PC-9 (cell line): ENCODE data around the gene SYMPK. TPM values are rescaled to one million over a fixed set of nuclear protein-coding genes. Genes with fewer than 3 reads are reported as not detected.

Experiments
- BruUV-seq: library from RNA; stranded (reverse); fragments of 400-500 nt; replicated peaks from 2 replicates; lab custom pipeline; 2021; lab: Mats Ljungman, UMichigan
- CTCF ChIA-PET: fragments of 300-600 bp; sonication (Branson Sonifier 250); formaldehyde crosslinking; loops from one replicate; lab custom pipeline; 2022; ENCODE audit warnings: antibody characterized with exemption; lab: Charles Lee
- POLR2A ChIA-PET: fragments of 300-600 bp; sonication (Branson Sonifier 250); formaldehyde crosslinking; loops from one replicate; lab custom pipeline; 2022; ENCODE audit warnings: antibody characterized with exemption; ENCODE audit not compliant: unreplicated experiment; lab: Charles Lee
- DNase-seq, 2 experiments: peaks; one replicate each; pipeline versions ENCODE4 v3.0.0 to v3.0.0-alpha.2; 2015 to 2022; ENCODE audit warnings: mixed read lengths in 1 of 2
- H2AFZ ChIP-seq: fragments of 200-600 bp; sonication (generic); 2 replicates; pipeline ENCODE4 v1.8.1; 2017; ENCODE audit warnings: antibody characterized with exemption
- H3F3A ChIP-seq: fragments of 200-600 bp; sonication (generic); 2 replicates; pipeline ENCODE4 v1.8.1; 2017; ENCODE audit warnings: antibody characterized with exemption, mild to moderate bottlenecking, low read depth; ENCODE audit not compliant: insufficient read depth
- H3K27ac ChIP-seq: fragments of 200-600 bp; sonication (generic); 2 replicates; pipeline ENCODE4 v1.6.1; 2016; ENCODE audit warnings: mixed run types
- H3K27me3 ChIP-seq: fragments of 200-600 bp; sonication (generic); 2 replicates; pipeline ENCODE4 v1.6.1; 2016; ENCODE audit warnings: low read depth, mixed run types; ENCODE audit not compliant: insufficient read depth
- H3K36me3 ChIP-seq: fragments of 200-600 bp; sonication (generic); 2 replicates; pipeline ENCODE4 v1.6.1; 2016; ENCODE audit warnings: low read depth, mixed run types
- H3K4me1 ChIP-seq: fragments of 200-600 bp; sonication (generic); replicated peaks from 2 replicates; pipeline ENCODE4 v1.6.1; 2016; ENCODE audit warnings: mixed run types; ENCODE audit not compliant: insufficient read depth
- H3K4me2 ChIP-seq: fragments of 200-600 bp; sonication (generic); 2 replicates; pipeline ENCODE4 v1.6.1; 2017; ENCODE audit warnings: mixed run types
- H3K4me3 ChIP-seq: fragments of 200-600 bp; sonication (generic); 2 replicates; pipeline ENCODE4 v1.6.1; 2016; ENCODE audit warnings: mixed run types
- H3K79me2 ChIP-seq: fragments of 200-600 bp; sonication (generic); 2 replicates; pipeline ENCODE4 v1.6.1; 2017; ENCODE audit warnings: low read depth, mixed run types
- H3K9me2 ChIP-seq: fragments of 200-600 bp; sonication (generic); 2 replicates; pipeline ENCODE4 v1.8.1; 2017; ENCODE audit warnings: mild to moderate bottlenecking; ENCODE audit not compliant: insufficient read depth
- H3K9me3 ChIP-seq: fragments of 200-600 bp; sonication (generic); 2 replicates; pipeline ENCODE4 v1.8.1; 2016; ENCODE audit warnings: low read depth; ENCODE audit not compliant: insufficient read depth
- H4K20me1 ChIP-seq: fragments of 200-600 bp; sonication (generic); 2 replicates; pipeline ENCODE4 v1.8.1; 2017; ENCODE audit not compliant: insufficient read depth
- EZH2 ChIP-seq: fragments of 200-600 bp; sonication (generic); IDR thresholded peaks from 2 replicates; pipeline ENCODE4 v1.8.0; 2017; ENCODE audit warnings: antibody characterized with exemption, low read depth
- intact Hi-C: fragments of 100-400 bp; cut with micrococcal nuclease; formaldehyde crosslinking; loops from one replicate; pipeline ENCODE4 v1.10.0; 2022; ENCODE audit not compliant: unreplicated experiment
- total RNA-seq: library from RNA; stranded (reverse); gene quantifications from 2 replicates; pipeline ENCODE4 v1.2.3, GENCODE V29; 2021
- TF ChIP-seq, protein P1 (sequence below): fragments of 200-600 bp; sonication (generic); conservative IDR thresholded peaks from 2 replicates; pipeline ENCODE4 v1.6.1; 2017; ENCODE audit warnings: mixed run types, antibody characterized with exemption, mild to moderate bottlenecking, moderate library complexity

SYMPK gene
- total RNA-seq, 1 experiment from 2014 or later, result 85.5 TPM

DNA sequence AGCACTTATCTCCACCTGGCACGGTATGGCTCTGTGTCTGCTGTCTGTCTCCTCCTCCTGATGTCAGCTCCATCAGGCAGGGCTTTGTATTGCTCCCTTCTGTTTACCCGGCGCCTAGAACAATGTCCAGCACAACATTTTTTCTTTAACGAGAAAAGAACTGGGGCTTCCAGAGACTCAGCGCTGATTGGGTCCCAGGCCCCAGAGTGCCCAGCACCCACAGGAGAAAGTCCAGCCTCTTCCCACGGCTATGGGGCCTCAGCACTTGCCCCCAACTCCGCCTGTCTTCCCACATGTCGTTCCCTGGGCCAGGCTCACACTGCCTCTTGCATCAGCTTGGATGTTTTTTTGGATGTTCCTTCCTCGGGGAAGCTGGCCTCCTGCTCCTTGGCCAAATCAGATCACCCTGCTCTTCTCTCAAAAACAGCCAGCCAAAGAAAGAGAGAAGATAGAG, 32.6 kb upstream of the SYMPK start:
- TF ChIP-seq, protein P1, sequence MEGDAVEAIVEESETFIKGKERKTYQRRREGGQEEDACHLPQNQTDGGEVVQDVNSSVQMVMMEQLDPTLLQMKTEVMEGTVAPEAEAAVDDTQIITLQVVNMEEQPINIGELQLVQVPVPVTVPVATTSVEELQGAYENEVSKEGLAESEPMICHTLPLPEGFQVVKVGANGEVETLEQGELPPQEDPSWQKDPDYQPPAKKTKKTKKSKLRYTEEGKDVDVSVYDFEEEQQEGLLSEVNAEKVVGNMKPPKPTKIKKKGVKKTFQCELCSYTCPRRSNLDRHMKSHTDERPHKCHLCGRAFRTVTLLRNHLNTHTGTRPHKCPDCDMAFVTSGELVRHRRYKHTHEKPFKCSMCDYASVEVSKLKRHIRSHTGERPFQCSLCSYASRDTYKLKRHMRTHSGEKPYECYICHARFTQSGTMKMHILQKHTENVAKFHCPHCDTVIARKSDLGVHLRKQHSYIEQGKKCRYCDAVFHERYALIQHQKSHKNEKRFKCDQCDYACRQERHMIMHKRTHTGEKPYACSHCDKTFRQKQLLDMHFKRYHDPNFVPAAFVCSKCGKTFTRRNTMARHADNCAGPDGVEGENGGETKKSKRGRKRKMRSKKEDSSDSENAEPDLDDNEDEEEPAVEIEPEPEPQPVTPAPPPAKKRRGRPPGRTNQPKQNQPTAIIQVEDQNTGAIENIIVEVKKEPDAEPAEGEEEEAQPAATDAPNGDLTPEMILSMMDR, result no peak
- no peak for TF ChIP-seq EZH2
- Histone ChIP-seq H3F3A (peaks cover 12% of the 10 kb centered on the region; the same call in 1 of the 2 replicates), H3K4me3 (no peak overlapping the region), H3K9me3 (no peaks in the 10 kb centered on the region), H2AFZ (no peak overlapping the region), H3K4me1 (peaks cover 1% of the 10 kb centered on the region; the same call in 1 of the 2 replicates), H3K36me3 (peaks cover 13% of the 10 kb centered on the region; the same call in 1 of the 2 replicates), H3K4me2 (no peak overlapping the region), H3K9me2 (no peaks in the 10 kb centered on the region), H3K79me2 (peaks cover 7% of the 10 kb centered on the region; the same call in 1 of the 2 replicates), H4K20me1 (no peaks in the 10 kb centered on the region), H3K27me3 (no peaks in the 10 kb centered on the region), H3K27ac (no peak overlapping the region)
- CTCF ChIA-PET, result no interaction called here
- POLR2A ChIA-PET, result no interaction called here
- intact Hi-C loops, result no loop called here
- DNase-seq, result no peak
- no TSS peak for BruUV-seq

DNA sequence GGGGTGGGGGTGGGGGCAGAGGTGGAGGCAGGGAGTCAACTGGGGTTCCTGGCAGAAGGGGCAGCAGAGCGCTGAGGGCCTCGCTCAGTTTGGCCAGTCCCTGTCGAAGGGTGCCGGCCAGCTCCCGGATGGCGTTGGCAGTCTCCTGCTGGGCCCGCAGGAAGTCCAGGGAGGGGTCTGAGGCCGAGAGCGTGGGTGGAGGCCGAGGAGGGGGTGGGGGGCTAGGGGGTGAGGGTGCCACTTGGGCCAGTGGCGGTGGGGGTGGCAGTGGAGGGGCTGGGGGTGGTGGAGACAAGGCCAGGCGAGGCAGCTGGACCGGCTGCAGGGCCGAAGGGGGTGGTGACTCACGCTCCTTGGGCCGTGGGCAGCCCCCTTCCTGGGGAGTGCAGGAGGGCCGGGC, 27.9 kb upstream of the SYMPK start:
- CTCF ChIA-PET, result no interaction called here
- intact Hi-C loops, result no loop called here
- H3K4me3 ChIP-seq, result no peak overlapping the region
- no peak overlapping the region for H2AFZ ChIP-seq
- no peaks in the 10 kb centered on the region for H3K36me3 ChIP-seq
- no peak for TF ChIP-seq EZH2
- TF ChIP-seq, protein P1, result no peak
- H4K20me1 ChIP-seq, result no peaks in the 10 kb centered on the region
- no peaks in the 10 kb centered on the region for H3K9me2 ChIP-seq
- H3K4me2 ChIP-seq, result no peak overlapping the region
- BruUV-seq, result no TSS peak
- no peaks in the 10 kb centered on the region for H3K79me2 ChIP-seq
- DNase-seq, result no peak
- H3K27me3 ChIP-seq, result no peaks in the 10 kb centered on the region
- H3K27ac ChIP-seq, result no peak overlapping the region
- no peaks in the 10 kb centered on the region for H3K9me3 ChIP-seq
- no peaks in the 10 kb centered on the region for H3K4me1 ChIP-seq
- POLR2A ChIA-PET, result no interaction called here
- peaks cover 26% of the 10 kb centered on the region for H3F3A ChIP-seq

DNA sequence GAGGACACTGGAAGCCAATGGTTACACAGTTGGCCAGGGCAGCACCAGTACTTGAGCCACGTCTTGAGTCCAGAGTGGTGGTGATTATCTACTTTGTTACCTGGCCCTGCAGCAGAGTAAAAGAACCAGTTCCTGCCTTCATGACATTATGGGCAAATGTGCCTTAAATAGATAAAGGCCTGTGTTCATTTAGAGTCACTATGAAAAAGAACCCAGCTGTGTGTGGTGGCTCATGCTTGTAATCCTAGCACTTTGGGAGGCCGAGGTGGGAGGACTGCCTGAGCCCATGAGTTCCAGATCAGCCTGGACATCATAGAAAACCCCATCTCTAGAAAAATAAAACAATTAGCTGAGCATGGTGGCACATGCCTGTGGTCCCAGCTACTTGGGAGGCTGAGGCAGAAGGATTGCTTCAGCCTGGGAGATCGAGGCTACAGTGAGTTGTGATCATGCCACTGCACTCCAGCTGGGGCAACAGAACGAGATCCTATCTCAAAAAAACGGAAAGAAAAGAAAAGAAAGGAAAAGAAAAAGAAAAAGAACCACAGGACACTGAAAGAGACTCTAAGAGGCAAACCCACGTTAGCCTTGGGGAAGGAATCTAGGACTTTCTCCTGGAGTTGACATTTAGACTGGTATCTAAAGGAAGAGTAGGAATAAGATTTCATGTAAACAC, 26.4 kb upstream of the SYMPK start:
- Histone ChIP-seq H3K36me3 (no peaks in the 10 kb centered on the region), H3K27me3 (no peaks in the 10 kb centered on the region), H3F3A (peaks cover 26% of the 10 kb centered on the region), H3K27ac (no peak overlapping the region), H3K4me2 (no peak overlapping the region), H3K9me3 (no peaks in the 10 kb centered on the region), H2AFZ (no peak overlapping the region), H3K79me2 (peaks cover 12% of the 10 kb centered on the region), H4K20me1 (peaks cover 8% of the 10 kb centered on the region), H3K4me3 (no peak overlapping the region), H3K9me2 (no peaks in the 10 kb centered on the region), H3K4me1 (peaks cover 8% of the 10 kb centered on the region)
- ChIA-PET CTCF (interaction anchor here (0.6 kb wide), 1 partner anchor 103 kb away, joined by 3 read pairs; no protein-coding TSS in a partner anchor), POLR2A (no interaction called here)
- TF ChIP-seq, protein P1, result no peak
- TF ChIP-seq EZH2, result no peak
- DNase-seq, result no peak
- BruUV-seq, result no TSS peak
- intact Hi-C loops, result no loop called here
